ENCODE measurements around the gene NOS2.

The NOS2 gene

GRCh38 chr17:27778183-27778582, 22.1 kb downstream of the NOS2 start:
- no peaks in the 10 kb centered on the region for H3K79me2 ChIP-seq (ENCODE audit: insufficient read depth, low read length)
- H3K4me2 ChIP-seq (ENCODE audit: low read length): no peak overlapping the region
- H3K4me1 ChIP-seq (ENCODE audit: insufficient read depth, low read length, severe bottlenecking): no peaks in the 10 kb centered on the region
- H3K9ac ChIP-seq (ENCODE audit: low read length): no peak overlapping the region
- TF ChIP-seq EZH2 (IDR thresholded peaks at IDR 0.05; ENCODE audit: borderline replicate concordance, low read length) (no peak), CTCF (IDR thresholded peaks at IDR 0.05; ENCODE audit: low read length) (no peak)
- H3K36me3 ChIP-seq (ENCODE audit: insufficient read depth, low read length): no peaks in the 10 kb centered on the region
- no peaks in the 10 kb centered on the region for H3K9me3 ChIP-seq (ENCODE audit: low read length)
- H3K27me3 ChIP-seq (ENCODE audit: insufficient read depth, low read length): peaks cover 2% of the 10 kb centered on the region; the same call in 1 of the 2 replicates
- no peaks in the 10 kb centered on the region for H3F3A ChIP-seq (ENCODE audit: insufficient read depth, low read length)
- no peaks in the 10 kb centered on the region for H4K20me1 ChIP-seq (ENCODE audit: insufficient read depth, low read length)
- H3K27ac ChIP-seq (ENCODE audit: low read depth, low read length, poor library complexity, severe bottlenecking): no peak overlapping the region
- H3K4me3 ChIP-seq (ENCODE audit: low read depth, low read length, poor library complexity, severe bottlenecking): no peak overlapping the region
- H3K9me2 ChIP-seq (ENCODE audit: low read depth, low read length): no peaks in the 10 kb centered on the region
- no peak overlapping the region for H2AFZ ChIP-seq (ENCODE audit: low read length)

DNA sequence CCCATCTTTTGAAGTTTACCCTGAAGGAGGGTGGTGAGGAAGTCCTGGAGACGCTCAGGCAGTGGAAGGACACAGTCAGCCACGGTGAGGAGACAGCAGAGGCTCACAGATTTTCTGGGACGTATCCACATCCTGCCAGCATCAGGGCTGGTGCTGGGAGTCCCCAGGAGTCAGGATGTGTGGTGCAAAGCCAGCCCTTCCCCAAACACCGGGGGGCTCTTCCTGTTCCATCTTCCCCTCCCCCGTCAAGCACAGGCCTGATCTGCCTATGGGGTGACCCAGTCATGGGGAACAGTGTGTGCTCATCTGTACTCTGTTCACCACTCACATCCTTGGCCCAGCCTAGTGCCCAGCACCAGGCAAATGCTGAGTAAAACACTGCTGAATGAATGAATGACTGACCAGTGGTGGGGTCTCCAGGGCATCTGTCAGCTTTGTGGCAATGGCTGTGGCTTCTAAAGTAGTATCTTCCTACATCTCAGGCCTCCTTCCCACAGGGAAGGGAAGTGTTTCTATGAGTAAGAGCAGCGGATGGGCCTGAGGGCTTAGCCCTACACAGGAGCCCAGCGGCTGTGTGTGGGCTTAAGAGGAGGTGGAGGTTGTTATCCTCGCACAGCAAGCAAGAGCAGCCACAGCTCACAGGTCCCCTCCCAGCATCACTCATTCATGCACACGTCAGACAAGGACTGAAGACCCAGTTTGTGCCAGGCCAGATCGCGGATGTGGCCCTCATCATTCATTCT, 23.3 kb downstream of the NOS2 start:
- Histone ChIP-seq H3K9me3 (ENCODE audit: low read length) (no peaks in the 10 kb centered on the region), H4K20me1 (ENCODE audit: insufficient read depth, low read length) (no peaks in the 10 kb centered on the region), H3K9ac (ENCODE audit: low read length) (no peak overlapping the region), H3K4me2 (ENCODE audit: low read length) (no peak overlapping the region), H3K27me3 (ENCODE audit: insufficient read depth, low read length) (peaks cover 3% of the 10 kb centered on the region; the same call in 1 of the 2 replicates), H2AFZ (ENCODE audit: low read length) (no peak overlapping the region), H3K79me2 (ENCODE audit: insufficient read depth, low read length) (no peaks in the 10 kb centered on the region), H3K4me1 (ENCODE audit: insufficient read depth, low read length, severe bottlenecking) (no peaks in the 10 kb centered on the region), H3K36me3 (ENCODE audit: insufficient read depth, low read length) (no peaks in the 10 kb centered on the region), H3F3A (ENCODE audit: insufficient read depth, low read length) (no peaks in the 10 kb centered on the region), H3K27ac (ENCODE audit: low read depth, low read length, poor library complexity, severe bottlenecking) (no peak overlapping the region), H3K4me3 (ENCODE audit: low read depth, low read length, poor library complexity, severe bottlenecking) (no peak overlapping the region), H3K9me2 (ENCODE audit: low read depth, low read length) (no peaks in the 10 kb centered on the region)
- no peak for TF ChIP-seq EZH2 (IDR thresholded peaks at IDR 0.05; ENCODE audit: borderline replicate concordance, low read length)
- TF ChIP-seq CTCF (IDR thresholded peaks at IDR 0.05; ENCODE audit: low read length): no peak

GRCh38 chr17:27771586-27771985, 28.7 kb downstream of the NOS2 start:
- H3K4me3 ChIP-seq (ENCODE audit: low read depth, low read length, poor library complexity, severe bottlenecking): no peak overlapping the region
- H3K79me2 ChIP-seq (ENCODE audit: insufficient read depth, low read length): no peaks in the 10 kb centered on the region
- no peaks in the 10 kb centered on the region for H3K36me3 ChIP-seq (ENCODE audit: insufficient read depth, low read length)
- no peaks in the 10 kb centered on the region for H4K20me1 ChIP-seq (ENCODE audit: insufficient read depth, low read length)
- TF ChIP-seq EZH2 (IDR thresholded peaks at IDR 0.05; ENCODE audit: borderline replicate concordance, low read length): no peak
- H3K4me1 ChIP-seq (ENCODE audit: insufficient read depth, low read length, severe bottlenecking): no peaks in the 10 kb centered on the region
- no peak overlapping the region for H3K9ac ChIP-seq (ENCODE audit: low read length)
- H3F3A ChIP-seq (ENCODE audit: insufficient read depth, low read length): no peaks in the 10 kb centered on the region
- no peak overlapping the region for H3K4me2 ChIP-seq (ENCODE audit: low read length)
- H2AFZ ChIP-seq (ENCODE audit: low read length): no peak overlapping the region
- H3K27ac ChIP-seq (ENCODE audit: low read depth, low read length, poor library complexity, severe bottlenecking): no peak overlapping the region
- no peaks in the 10 kb centered on the region for H3K9me2 ChIP-seq (ENCODE audit: low read depth, low read length)
- H3K27me3 ChIP-seq (ENCODE audit: insufficient read depth, low read length): peaks cover 3% of the 10 kb centered on the region; the same call in 1 of the 2 replicates
- H3K9me3 ChIP-seq (ENCODE audit: low read length): no peaks in the 10 kb centered on the region

GRCh38 chr17:27770877-27771276, 29.5 kb downstream of the NOS2 start:
- no peaks in the 10 kb centered on the region for H3F3A ChIP-seq (ENCODE audit: insufficient read depth, low read length)
- H3K27ac ChIP-seq (ENCODE audit: low read depth, low read length, poor library complexity, severe bottlenecking): no peak overlapping the region
- H3K27me3 ChIP-seq (ENCODE audit: insufficient read depth, low read length): peaks cover 3% of the 10 kb centered on the region; the same call in 1 of the 2 replicates
- H3K36me3 ChIP-seq (ENCODE audit: insufficient read depth, low read length): no peaks in the 10 kb centered on the region
- H2AFZ ChIP-seq (ENCODE audit: low read length): no peak overlapping the region
- H3K4me1 ChIP-seq (ENCODE audit: insufficient read depth, low read length, severe bottlenecking): no peaks in the 10 kb centered on the region
- H3K4me3 ChIP-seq (ENCODE audit: low read depth, low read length, poor library complexity, severe bottlenecking): no peak overlapping the region
- H4K20me1 ChIP-seq (ENCODE audit: insufficient read depth, low read length): no peaks in the 10 kb centered on the region
- no peaks in the 10 kb centered on the region for H3K9me3 ChIP-seq (ENCODE audit: low read length)
- H3K4me2 ChIP-seq (ENCODE audit: low read length): no peak overlapping the region
- H3K9me2 ChIP-seq (ENCODE audit: low read depth, low read length): no peaks in the 10 kb centered on the region
- TF ChIP-seq CTCF (IDR thresholded peaks at IDR 0.05; ENCODE audit: low read length): no peak
- TF ChIP-seq EZH2 (IDR thresholded peaks at IDR 0.05; ENCODE audit: borderline replicate concordance, low read length): no peak
- no peaks in the 10 kb centered on the region for H3K79me2 ChIP-seq (ENCODE audit: insufficient read depth, low read length)
- H3K9ac ChIP-seq (ENCODE audit: low read length): no peak overlapping the region
